ENCODE measurements around the gene METTL3.

The METTL3 gene

GRCh38 chr14:21525962-21526671 is 15.0 kb upstream of the METTL3 start, which contains the start of gene SALL2:
SALL2 (minus strand) TSS chr14:21526346; CDS start chr14:21526127, 219 bp downstream.
- no peak for TF ChIP-seq CTCF (conservative IDR thresholded peaks at IDR 0.05; ENCODE audit: low read length)
- peak; percentile 22 for DNase-seq (ENCODE audit: low read depth)
- peak within 1 kb of the TSS; percentile 71 for H3K4me3 ChIP-seq (ENCODE audit: low read length)

DNA sequence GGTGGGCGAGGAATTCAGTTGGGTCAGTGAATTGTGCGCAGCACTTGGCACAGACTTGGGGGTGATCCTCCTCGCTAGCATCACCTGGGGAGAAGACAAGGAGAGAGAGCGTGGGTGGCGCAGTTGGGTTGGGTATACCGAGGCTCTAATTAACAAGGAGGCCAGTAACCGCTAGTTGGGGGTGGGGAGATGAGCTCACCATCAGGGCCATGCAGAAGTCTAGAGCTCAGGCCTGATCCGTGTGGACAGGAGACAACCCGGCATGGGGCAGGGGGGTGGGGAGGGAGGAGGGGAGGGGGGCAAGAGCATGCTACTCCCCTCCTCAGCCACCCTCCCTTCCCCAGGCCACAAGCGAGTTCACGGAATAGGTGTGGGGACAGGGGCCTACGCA is 14.4 kb upstream of the METTL3 start:
- DNase-seq (ENCODE audit: low read depth), result no peak
- peak overlapping the region; percentile 71 for H3K4me3 ChIP-seq (ENCODE audit: low read length)
- TF ChIP-seq CTCF (conservative IDR thresholded peaks at IDR 0.05; ENCODE audit: low read length), result no peak

DNA sequence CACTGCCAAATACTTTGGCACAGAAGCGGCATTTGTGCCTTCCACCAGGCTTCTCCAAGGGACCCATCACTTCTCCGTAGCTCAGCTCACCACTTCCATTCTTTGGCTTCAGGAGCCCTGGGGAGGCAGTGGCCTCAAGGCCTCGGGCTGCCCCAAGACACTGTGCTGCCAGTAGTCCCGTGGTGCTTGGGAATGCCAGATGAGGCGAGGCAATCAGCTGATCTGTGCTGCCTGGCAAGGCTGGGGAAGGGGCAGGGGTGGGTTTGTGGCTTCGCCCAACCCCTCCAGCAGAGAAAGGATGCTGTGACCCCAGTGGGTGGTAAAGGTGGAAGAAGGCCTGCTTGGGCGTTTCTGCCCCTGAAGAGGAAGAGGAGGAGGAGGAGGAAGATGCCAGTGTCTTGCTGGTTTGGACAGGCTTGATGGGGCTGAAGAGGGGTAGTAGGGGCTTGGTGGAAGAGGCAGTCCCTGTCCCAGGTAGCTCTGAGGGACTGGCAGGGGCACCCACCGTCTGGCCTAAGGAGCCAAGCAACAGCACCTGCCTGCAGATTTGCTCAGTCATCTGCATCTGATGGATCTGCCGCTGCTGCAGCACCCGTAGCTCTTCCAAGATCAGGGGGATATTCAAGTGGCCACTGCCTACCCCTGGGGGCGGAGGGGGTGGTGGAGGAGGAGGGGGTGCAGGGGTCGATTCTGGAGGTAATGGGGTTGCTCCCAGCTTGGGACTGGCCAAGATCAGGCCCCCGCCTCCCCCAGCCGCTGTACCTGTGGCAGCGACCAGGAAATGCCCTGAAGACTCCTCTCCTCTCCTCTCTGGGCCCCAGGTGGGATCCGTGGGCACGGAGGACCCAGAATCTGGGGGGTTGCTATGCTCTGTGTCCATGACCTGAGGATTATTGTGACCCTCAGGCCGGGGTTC is 13.7 kb upstream of the METTL3 start:
- DNase-seq (ENCODE audit: low read depth), result no peak
- H3K4me3 ChIP-seq (ENCODE audit: low read length), result peak overlapping the region; percentile 71
- TF ChIP-seq CTCF (conservative IDR thresholded peaks at IDR 0.05; ENCODE audit: low read length), result no peak

DNA sequence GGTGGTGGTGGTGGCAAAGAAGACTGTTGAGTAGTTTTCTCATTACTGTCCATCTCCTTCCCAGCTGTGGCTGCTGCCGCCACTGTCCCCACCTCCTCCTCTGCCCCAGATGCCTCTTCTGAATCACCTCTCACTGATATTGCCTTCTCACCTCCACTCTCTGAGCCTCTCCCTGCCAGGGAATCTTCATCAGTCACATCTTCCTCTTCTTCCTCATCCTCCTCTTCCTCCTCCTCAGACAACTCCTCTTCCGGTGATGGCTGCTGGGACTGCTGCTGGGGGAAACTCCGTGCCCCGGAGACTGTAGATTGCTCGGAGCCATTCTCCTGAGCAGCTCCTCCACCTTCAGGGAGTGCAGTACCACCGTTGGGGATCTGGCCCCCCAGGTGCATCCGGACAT is 12.1 kb upstream of the METTL3 start:
- no peak for DNase-seq (ENCODE audit: low read depth)
- TF ChIP-seq CTCF (conservative IDR thresholded peaks at IDR 0.05; ENCODE audit: low read length), result no peak
- no peak overlapping the region for H3K4me3 ChIP-seq (ENCODE audit: low read length)

GRCh38 chr14:21521501-21521900 is 10.4 kb upstream of the METTL3 start:
- H3K4me3 ChIP-seq (ENCODE audit: low read length), result no peak overlapping the region
- no peak for TF ChIP-seq CTCF (conservative IDR thresholded peaks at IDR 0.05; ENCODE audit: low read length)
- DNase-seq (ENCODE audit: low read depth), result peak; percentile 90

DNA sequence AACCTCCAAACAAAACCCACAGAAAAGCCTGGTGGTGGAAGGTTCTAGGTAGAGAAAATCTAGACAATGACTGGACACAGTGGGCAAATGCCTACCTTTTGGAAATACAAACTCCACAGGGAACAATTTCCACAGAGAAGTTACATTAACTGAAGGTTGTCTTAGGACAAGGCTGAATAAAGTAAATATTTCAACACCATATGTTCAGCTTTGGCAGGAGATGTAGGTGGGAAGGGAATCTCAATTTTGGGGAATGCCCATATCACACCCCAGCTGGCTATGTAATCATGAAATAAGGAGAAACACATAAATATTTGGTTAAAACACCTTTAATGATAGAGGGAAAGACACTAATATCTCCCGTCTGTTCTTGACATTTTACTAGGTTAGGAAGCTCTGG is 9.6 kb upstream of the METTL3 start:
- TF ChIP-seq CTCF (conservative IDR thresholded peaks at IDR 0.05; ENCODE audit: low read length), result no peak
- no peak for DNase-seq (ENCODE audit: low read depth)
- no peak overlapping the region for H3K4me3 ChIP-seq (ENCODE audit: low read length)
